GM19397 (cell line): ENCODE data around the gene RAB3B.
"Not testable (repeated sequence)": the region's sequence is repeated elsewhere in the genome, so short reads cannot be mapped to it uniquely, and the experiment has no call there.

Experiments
- ATAC-seq: cut with Tn5 transposase; IDR thresholded peaks from one replicate; pipeline ENCODE4 v1.9.1; 2021; ENCODE audit warnings: mild to moderate bottlenecking, moderate library complexity; ENCODE audit not compliant: unreplicated experiment

RAB3B gene

DNA sequence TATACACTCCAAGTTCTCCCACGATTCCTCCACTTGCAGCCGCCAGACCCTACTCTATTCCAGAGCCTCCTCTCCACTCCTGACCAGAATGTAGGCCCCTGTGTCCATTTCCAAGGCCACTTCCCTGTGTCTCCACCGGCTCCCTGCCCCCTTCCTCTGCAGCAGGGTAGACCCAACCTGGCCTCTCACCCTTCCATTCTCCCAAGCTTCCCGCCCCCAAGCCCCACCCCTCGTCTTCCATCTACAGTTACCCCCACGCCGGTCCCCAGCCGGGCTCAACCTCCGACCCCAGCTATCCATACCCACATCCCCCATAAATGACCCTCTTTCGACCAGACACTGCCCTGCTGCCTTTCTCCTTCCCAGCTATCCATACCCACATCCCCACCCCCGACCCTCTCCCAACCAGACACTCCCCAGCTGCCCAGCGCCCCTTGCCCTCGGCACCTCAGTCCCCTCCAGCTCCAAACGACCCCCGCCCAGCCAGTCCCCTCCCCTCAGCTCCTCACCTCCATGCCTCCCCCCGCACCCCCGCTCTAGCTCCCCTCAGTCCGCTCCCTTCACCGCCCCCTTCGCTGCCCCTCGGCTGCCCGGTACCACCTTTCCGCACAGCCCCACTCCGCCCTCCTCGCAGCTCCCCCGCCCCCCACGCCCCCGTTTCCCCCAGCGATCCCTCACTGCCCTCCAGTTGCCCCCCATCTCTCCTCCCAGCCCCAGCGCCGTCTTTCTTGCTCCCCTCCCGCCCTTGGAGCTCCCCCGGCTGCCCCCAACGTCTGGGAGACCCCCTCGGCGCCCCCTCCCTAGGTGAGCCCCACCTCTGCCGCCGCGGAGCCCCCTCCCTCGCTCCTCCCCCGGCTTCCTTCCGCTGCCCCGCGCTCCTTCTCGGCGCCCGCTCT, 670 bp downstream of the RAB3B start:
- ATAC-seq: no peak

DNA sequence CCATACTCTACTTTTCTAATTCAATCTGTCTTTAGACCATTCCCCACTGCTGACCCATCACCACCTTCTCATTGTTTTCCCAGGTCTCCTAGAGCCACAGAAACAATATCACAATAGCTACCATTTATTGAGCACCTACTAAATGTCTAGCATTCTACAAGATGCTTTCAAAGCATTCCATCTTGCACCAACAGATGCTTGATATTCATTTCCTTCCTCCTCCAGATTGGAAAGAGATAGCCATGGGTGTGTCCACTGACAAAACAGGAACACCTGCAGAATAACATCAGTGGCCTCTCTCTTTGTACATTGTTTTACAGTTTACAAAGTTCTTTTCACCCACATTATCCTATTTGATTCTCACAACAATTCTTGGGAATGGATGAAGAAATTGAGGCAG, 2.2 kb downstream of the RAB3B start:
- no peak for ATAC-seq

GRCh38 chr1:51986718-51987117, 3.8 kb downstream of the RAB3B start:
- ATAC-seq: no peak

- no peak for ATAC-seq
Measured at GRCh38 chr1:51982161-51982560, 8.3 kb downstream of the RAB3B start.

- ATAC-seq: no peak
Measured at GRCh38 chr1:51981555-51981954, 8.9 kb downstream of the RAB3B start.

DNA sequence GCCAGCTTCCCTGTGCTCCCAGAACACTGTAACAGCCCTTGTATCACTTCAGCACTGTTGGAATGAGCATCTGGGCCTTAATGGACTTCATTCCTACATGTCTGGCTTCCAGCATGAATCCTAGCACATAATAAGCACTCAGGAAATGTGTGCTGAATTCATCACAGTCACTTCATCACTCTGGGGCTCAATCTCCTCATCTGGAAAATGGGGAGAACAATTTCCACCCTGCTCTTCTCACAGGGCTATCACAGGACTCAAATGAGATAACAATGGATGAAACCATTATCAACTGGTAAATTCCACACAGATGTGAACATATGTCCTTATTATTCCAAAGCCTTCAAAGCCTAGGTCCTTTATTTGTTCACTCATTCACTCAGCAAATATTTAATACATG, 12.4 kb downstream of the RAB3B start:
- no peak for ATAC-seq

- ATAC-seq: no peak
Measured at GRCh38 chr1:51976846-51977602, 13.5 kb downstream of the RAB3B start.

- ATAC-seq: no peak
Measured at GRCh38 chr1:51973587-51974474, 16.7 kb downstream of the RAB3B start.

DNA sequence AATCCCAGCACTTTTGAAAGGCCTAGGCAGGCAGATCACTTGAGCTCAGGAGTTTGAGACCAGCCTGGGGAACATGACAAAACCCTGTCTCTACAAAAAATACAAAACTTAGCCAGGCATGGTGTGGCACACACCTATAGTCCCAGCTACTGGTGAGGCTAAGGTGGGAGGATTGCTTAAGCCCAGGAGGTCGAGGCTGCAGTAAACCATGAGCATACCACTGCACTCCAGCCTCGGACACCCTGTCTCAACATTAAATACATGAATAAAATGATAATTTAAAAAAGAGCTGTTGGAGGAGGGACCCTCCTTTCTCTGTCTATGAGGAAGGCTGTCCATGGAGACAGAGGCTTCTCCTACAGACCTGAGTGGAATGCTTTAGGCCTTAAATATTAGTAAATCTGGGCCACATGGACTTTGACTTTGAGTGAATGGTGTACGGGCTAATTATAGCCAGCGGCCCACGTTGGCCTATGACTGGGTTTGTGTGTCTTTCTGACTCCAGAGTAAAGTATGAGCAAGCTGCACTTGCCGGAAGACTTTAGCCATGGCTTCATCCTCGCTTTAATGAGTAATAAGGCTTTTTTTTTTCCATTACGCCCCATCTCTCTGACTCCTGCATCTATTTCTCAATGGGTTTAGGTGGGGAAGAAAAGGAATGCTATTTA, 21.3 kb downstream of the RAB3B start:
- ATAC-seq: no peak

DNA sequence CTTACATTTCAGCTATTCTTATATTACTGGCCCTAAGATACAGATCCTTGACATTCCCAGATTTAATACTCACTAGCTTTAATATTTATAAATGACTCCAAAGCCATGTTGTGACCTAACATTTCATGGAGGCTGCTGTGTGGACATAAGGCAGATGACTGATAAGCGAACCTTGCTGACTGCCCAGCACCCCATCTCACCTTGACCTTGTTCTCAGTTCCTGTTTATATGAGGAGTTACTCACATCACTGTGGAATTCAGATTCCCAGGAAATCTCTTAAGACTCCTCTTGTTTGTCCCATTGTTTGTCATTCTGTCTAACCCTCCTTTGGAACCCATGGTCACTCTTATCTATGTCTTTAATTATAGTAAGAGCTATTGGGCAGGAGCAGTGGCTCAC, 21.9 kb downstream of the RAB3B start:
- ATAC-seq: no peak

DNA sequence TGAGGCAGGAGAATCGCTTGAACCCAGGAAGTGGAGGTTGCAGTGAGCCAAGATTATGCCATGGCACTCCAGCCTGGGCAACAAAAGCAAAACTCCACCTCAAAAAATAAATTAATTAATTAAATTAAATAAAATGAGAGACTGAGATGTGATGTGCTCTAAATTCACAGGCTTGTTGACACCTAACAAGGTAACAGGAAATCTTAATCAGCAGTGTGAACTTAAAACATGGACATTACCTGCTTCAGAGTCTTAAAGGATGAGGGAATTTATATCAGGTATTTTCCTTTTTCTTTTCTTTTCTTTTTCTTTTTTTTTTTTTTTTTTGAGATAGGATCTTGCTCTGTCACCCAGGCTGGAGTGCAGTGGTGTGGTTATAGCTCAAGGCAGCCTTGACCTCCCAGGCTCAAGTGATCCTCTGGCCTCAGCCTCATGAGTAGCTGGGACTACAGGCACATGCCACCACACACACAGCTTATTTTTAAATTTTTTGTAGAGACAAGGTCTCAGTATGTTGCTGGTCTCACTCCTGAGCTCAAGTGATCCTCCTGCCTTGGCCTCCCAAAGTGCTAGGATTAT, 23.2 kb downstream of the RAB3B start:
- ATAC-seq: not testable (repeated sequence)

GRCh38 chr1:51966559-51966958, 23.9 kb downstream of the RAB3B start:
- no peak for ATAC-seq

DNA sequence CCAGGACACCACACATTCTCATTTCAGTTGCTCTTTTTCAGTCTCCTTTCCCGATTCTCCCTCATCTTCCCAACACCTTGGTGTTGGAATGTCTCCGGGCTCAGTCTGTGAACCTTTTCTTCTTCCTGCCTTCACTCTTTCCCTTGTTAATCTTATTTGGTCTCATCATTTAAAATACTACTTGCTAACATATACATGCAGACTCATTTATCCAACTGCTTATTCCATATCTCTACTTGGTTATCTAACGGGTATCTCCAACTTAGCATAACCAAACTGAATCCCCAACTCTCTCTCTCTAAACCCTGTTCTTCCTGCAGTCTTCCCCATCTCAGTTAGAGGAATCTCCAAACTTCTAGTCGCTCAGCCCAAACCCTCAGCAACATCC, 26.2 kb downstream of the RAB3B start:
- no peak for ATAC-seq

DNA sequence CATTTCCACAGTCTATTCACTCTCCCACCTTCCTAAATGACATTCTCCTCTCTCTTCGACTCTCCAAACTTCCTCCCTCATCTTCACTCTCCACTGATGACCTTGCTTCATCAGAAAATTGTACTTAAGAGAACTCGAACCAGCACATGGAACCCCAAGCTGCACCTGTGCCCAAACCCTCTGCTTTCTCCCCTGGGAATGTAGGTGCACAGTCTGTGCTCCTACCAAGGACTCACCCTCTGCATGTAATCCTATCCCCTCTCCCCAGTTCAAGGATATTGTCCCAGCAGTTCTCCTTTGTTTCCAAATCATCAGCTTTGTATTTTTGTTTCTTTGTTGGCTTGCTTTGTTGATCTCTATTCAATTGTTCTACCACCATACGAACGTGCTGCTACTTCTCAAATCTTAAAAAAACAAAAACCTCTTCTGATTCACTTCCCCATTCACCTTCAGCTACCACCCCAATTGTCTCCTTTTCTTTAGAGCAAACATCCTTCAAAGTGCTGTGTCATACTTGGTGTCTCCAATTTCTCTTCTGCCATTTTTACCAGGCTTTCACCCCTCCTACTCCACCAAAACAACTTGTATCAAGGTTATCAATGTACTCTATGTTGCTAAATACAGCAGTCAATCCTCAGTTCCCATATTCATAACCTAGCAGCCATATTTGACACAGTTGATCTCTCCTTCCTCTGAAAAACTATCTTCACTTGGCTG, 26.8 kb downstream of the RAB3B start:
- no peak for ATAC-seq

GRCh38 chr1:51962486-51963356, 27.8 kb downstream of the RAB3B start:
- no peak for ATAC-seq

DNA sequence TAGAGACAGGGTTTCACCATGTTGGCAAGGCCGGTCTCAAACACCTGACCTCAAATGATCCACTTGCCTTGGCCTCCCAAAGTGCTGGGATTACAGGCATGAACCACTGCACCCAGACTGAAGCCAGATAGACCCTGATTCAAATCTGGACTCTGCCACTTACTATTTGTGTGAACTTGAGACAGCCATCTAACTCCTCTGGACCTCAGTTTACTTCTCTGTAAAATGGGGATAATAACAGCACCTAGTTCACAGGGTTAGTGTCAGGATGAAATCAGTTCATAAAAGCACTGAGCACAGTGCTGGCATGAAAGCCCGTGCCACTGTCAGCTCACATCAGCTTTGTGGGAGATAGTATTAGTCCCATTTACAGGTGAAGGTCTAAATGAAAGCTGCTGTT, 28.5 kb downstream of the RAB3B start:
- ATAC-seq: no peak

GRCh38 chr1:51961231-51961630, 29.3 kb downstream of the RAB3B start:
- ATAC-seq: no peak

DNA sequence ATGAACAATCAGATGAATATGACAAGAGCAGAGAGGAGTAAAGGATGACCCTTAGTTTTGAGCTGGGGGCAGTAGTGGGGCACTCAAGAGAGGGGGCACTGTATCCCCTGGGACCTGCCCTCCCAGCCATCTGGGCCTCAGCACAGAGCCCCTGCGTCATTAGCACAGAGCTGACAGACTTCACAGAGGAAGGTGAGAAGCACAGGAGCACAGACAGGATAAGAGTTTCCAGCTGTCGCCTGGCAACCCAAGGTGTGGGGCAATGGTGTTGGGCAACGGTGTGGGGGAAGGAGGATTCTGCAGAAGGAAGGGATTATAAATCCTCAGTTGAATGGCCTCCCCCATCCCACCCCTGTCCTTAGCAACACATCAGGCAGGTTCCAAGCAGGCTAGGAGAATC, 30.2 kb downstream of the RAB3B start:
- ATAC-seq: no peak

DNA sequence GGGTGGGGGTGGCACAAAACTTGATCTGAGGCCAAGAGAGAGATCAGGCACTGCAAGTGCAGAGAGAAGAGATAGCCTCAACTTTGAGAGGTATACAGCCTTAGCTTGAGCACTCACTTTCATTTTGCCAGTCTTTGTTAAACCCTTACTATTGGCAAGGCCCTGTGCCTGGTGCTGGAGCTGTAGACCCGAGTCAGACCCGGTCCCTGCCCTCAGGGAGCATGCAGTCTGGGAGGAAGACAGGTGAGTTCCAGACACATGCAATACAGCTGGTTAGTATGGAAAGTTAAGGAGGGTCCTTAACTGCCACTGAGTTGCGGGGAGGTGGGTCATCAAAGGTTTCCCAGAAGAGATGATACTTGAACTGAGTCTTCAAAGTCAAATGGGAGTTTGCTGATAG, 31.7 kb downstream of the RAB3B start:
- no peak for ATAC-seq
